HG03575 (cell line): ENCODE results near the gene MET.

Source experiments
- ATAC-seq: cut with Tn5 transposase; IDR thresholded peaks from one replicate; pipeline ENCODE4 v1.9.1; 2021; ENCODE audit not compliant: unreplicated experiment, insufficient number of reproducible peaks, low FRiP score; ENCODE audit errors: extremely low read depth

MET gene

DNA sequence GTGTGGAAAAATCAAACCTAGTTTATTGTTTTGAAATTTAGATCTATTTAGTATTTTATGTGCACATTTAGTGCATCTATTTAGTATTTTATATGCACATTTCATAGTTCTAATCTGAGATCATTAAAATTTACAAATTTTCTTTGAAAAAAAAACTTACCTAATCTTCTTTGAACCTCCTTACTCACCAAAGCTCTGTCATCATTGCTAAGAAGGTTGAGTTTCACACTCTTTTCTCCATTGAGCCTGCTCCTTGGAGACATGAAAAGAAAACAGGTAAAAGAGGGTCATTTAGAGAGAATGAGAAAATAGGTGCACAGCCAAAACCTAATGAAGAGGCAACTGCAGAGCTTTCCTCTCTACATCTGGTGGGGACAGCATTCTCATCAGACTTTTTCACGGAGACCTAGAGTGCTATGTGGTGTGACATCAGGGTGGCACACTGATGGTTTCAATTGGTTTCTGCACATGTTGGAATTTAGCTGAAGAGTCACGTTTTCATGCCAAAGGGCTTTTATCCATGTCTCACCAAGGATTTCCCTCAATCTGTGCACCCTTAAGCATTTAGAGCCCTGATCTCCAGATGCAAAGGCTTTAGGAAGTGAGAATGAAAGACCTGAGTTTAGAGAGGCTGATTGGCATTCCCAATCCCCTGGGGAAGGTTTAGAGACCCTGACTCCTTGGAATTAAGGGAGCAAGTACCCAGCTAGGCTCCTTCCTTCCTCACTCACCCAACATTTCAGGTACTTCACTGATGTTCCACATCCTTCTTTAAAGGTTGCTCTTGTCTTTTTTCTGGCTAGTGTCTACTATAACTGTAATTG, 101.1 kb downstream of the MET start:
- ATAC-seq, result no peak

DNA sequence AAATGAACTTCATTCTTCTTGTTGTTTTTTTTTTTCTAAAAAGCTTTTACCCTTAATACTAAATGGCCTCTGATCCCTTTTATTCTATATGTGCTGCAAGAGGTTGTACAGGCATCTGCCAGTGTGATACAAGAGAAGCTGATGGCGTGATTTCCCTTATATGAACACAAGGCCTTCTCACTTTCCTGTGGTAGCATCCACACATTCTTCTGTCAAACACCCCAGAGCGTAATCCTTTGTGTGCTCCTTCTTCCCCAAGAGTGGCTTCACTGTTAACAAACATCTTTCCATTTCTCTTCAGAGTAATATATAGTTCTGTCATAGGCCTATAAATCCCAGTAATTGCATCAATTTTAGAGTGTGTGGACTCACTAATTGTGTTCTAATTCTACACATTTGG, 104.0 kb downstream of the MET start:
- ATAC-seq, result no peak

DNA sequence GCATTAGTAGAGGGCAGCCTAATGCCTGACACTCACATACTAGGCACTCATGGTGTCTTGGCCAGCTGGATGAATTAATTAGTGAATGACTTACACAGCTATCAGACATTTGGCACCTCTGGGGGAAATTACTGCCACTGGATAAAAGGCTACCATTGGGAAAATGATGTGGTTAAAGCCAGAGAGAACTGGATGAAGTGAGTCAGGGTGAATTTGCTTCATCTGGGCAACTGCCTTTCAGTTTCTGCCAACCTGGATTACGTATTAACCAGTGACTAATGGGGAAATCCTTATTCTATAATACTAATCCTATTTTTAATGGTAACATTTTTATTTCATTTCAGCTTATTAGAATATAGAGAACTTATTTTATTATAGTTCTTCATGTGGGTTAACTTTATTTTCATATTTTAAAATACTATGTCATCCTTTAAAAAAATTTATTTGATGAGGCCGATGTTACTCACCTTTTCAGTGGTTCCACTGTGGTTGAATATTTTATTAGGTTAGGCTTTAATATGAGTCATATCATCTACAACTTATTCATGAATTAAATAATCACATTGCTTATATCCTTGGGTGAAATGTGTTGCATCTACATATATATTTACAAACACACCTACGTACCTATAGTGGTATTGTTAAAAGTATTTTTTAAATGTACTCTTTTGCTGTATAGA, 104.8 kb downstream of the MET start:
- no peak for ATAC-seq

DNA sequence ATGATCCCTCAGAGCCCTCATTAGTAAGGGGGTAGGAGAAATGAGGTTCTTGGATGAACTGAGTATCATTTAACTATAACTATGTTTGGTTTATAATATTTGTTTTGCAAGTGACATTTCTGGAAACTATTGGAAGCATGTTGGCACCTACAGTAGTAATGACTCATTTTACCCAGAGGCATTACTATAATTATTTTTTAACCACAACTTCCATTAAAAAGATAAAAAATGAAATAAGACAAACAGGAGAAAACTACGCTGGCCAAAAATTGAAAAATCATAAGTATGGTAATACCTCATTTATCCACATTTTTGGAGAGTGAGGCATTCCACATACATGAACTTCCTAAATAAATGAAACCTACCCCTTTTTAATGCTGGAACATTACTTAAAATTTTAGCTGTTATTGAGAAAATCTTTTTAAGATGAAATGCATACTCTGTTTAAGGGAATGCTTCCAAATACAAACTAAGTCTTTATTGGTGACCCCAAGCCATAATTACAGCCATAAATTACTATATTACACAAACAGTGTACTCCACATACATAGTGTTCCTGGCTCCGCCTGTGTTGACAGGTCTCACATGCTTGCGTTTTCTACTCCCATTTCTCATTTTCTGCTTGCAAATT, 105.8 kb downstream of the MET start:
- ATAC-seq, result no peak

DNA sequence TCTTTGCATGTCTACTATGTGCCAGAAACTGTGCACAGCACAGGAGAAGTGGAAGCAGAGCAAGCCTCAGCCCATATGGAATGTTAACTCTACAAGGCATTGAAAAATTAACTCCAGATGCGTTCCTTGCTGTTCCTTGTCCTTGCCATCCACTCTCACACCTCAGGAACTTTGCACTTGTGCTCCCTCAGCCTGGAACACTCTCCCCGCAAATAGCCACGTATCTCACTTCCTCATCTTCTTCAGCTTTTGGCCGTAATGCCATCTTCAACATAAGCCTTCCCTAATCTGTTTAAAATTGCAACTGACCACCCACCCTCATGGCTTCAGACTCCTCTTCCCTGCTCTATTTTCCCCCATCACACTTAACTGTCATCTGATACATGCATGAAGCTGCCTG, 107.2 kb downstream of the MET start:
- ATAC-seq, result no peak

DNA sequence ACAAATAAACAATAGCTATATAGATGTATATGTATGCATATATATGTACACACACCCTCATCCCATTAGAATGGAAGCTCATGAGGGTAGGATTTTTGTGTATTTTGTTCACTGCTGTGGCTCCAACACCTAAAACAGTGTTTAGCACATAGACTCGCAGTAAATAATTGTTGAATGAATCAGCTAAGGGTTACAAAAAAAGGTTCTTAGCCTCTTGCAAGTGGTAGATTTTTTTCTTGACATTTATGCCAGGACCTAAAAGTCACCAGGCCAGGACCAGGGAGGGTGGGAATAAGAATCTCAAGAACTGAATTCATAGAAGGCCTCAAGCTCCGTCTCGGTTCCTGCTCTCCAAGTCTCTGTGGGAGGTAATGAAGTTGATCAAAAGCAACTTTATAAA, 107.9 kb downstream of the MET start:
- no peak for ATAC-seq

DNA sequence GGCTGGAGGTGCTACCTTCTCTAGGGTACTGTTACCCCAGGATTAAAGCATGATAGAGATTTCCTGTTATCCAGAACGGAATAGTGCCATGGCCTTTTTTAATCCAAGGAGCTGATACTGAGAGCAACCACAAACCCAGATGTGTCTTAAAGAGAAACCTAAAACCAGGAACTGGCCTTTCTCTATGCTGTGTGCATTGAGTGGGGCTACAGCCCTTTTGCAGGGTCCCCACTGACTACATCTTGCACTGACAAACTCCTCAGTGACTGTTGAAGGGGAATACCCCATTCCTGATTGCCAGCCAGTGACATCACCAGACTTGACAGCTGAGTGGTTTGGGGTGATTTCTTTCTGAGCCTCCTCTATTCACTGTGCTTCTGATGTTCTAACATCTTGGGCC, 108.5 kb downstream of the MET start:
- no peak for ATAC-seq

DNA sequence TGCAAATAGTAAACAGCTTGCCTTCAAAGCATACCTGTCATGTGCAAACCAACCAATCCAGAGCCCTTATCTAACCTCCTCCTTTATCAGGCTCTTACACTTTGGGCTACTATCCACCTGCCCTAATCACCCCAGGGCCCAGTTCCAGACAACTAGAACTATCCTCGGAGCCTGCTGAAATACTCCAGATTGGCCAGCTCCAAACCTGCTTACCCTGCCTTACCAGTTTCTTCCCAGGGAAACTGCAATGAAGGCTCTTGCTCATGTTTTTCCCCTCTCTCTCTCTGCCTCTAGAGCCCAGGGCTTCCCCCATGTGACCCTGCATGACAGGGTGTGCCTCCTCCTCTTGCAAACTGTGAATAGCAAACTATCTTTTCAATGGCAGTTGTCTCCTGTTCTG, 109.0 kb downstream of the MET start:
- ATAC-seq, result no peak

DNA sequence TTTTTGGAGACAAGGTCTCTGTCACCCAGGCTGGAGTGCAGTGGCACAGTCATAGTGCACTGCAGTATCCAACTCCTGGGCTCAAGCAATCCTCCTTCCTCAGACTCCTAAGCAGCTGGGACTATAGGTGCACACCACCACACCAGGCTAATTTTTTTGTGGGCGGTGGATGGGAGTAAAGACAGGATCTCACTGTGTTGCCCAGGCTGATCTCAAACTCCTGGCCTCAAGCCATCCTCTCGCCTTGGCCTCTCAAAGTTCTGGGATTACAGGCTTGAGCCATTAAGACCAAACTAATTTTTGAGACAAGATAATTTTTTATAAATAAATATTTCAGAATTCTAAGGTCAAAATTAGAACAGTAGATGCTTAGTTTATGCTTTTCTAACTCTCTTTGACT, 109.6 kb downstream of the MET start:
- no peak for ATAC-seq

DNA sequence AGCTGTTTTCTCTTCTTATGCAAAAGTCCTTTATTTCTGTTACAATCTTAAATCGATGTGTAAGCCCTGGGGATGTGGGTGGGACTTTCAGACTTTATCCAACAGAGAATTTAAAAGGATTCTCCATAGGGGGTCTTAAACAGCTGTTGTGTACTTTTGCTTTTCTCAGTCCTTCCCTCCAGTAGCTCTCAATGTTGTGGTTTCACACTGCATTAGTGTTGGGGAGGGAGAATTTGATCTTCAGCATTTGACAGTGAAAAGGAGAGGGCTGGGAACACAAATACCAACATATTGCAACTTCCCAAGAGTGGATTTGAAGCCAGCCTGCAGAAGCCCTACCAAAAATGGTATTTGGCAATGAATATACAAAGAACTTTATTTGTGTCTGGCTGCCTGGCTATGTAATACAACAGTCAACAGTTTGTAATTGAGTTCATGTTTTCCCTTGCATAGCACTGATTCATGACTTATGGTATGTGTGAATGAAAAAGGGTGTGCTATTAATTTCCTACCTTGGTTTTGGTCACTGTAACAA, 110.2 kb downstream of the MET start:
- ATAC-seq, result no peak

DNA sequence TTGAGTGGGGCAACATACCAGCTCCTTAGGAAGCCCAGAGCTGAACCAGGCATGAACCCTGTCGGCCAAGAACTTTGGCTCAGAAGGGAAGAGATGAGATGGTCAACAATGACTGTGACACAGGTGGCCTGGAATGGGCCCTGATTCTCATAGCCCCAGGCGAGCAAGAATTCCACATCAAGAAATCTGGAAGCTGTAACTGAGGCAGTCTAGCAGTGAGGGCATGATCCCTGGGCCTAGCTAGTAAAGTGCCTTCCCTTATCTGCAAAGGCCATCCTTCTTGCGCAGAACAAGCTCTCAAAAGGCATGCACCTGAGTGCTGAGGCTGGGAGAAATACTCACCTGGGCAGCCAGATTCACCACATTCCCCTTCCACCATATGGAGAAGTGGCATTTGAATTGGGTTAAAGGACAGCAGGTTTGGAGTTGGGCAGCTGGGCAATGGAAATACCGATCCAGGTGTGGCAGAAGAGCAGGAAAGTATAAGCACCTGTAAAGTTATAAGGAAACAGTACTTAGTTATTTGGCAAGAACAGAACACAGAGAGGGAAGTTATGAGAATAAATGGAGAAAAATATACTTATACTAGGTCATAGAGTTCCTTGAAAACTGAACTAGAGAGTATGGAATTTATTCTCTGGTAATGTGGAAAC, 111.8 kb downstream of the MET start:
- no peak for ATAC-seq

DNA sequence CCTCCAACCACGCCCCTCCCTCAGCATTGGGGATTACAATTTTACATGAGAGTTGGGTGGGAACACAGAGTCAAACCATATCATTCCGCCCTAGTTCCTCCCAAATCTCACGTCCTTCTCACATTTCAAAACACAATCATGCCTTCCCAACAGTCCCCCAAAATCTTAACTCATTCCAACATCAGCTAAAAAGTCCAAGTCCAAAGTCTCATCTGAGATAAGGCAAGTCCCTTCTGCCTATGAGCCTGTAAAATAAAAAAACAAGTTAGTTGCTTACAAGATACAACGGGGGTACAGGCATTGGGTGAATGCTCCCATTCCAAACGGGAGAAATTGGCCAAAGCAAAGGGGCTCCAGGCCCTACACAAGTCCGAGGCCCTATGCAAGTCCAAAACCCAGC, 112.7 kb downstream of the MET start:
- no peak for ATAC-seq

DNA sequence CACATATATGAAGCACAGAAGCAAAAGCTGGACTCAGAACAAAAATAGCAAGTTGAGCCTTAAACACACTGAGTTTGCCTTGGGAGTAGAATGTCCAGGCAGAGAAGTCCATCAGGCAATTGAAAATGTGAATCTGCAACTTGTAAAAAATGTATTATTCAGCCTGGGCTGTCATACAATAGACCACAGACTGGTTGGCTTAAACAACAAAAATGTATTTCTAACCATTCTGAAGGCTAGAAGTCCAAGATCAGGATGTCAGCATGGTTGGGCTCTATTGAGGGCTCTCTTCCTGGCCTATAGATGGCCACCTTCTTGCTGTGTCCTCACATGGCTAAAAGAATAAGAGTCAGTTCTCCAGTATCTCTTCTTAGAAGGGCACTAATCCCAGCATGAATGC, 113.8 kb downstream of the MET start:
- ATAC-seq, result no peak

DNA sequence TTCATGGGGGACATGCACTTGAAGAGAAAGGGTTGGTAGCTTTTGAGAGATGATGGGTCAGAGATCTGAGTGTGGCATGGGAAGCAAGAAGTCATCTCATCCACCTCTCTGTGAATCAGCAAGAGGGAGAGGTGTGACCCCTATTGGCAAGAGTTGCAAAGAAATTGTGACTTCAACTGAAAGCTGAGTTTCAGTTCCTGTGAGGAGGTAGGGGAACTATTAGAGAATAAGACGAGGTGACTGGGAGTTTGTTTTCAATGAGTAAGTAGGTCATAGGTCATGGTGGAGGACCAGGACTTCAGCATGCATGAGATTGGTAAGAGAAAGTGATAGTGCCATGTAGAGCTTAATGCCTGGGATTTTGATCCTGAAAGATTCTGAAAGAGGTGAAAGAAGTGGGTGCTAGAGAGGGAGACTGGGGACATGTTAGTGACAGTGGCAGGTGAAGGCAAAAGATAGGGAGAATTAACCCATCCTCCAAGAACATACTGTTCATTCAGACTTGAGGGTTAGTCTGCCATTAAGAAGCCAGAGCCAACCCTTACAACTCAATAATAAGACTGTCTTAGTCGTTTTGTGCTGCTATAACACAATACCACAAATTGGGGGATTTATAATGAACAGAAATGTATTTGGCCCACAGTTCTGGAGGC, 114.9 kb downstream of the MET start:
- peak; percentile 98 for ATAC-seq

DNA sequence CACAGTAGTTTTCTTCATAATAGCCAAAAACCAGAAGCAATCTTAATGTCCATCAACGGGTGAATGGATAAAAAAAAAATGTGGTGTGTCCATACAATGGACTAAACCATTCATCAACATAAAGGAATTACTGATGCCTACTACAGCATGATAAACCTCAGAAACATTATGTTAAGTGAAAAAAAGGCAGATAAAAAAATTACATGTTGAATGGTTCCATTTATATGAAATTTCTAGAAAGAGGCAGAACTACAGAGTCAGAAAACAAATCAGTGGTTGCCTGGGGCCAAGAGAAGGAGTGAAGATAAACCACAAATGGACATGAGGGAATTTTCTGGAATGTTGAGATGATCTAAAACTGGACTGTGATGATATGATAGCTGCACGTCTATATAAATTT, 115.9 kb downstream of the MET start:
- no peak for ATAC-seq

DNA sequence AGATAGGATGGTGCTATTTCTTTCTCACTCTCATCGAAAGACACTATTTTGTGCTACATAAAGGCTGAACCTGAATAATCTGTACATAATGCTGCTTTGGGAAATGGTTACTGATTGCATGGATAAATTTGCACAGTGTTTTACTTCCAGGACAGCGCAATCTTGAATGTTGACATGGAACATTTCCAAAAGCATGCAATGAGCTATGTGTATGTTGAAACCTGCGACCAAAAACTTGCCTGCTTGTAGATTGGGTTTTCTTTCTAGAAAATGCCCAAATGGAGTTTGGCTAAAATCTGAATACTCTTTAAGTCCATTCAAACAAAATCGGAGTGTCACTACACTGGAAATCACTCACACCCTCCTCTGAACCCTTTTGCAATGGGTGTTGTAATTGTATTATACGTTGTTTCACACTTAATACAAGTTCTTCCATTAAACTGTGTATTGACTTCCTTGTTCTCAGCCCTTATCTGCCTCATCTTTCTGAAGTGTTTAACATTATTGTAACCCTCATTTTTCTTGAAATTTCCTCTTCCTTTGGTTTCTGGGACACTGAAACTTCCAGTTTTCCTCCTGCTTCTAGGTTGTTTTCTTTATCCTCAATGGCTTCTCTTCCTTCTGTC, 116.7 kb downstream of the MET start:
- ATAC-seq, result no peak

DNA sequence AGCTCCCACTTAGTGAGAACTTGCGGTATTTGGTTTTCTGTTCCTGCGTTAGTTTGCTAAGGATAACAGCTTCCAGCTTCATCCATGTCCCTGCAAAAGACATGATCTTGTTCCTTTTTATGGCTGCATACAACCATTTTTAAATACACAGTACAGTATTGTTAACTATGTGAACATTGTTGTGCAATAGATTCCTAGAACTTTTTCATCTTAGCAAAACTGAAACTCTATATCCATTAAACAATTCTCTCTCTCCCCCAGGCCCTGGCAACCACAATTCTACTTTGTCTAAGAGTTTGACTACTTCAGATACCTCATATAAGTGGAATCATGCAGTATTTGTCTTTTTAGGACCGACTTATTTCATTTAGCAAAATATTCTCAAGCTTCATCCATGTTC, 118.0 kb downstream of the MET start:
- ATAC-seq, result no peak

DNA sequence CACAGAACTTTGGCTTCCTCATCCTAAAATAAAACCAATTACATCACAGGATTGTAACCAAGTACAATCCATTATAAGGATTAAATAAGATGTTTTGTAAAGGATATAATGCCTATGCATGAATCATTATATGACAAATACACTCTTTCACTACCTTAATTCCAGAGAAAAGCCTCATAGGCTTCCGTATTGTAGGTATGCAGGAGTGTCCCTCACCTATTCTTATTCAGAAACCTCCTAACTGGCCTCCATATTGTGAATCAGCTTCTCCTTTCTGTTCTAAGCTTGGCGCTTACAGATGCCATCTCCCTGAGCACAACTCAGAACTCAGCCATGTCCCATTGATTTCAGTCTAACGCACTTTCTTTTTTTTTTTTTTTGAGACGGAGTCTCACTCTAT, 120.8 kb downstream of the MET start:
- no peak for ATAC-seq
